SK-N-SH treated with all-trans-retinoic acid at 6 μM for 48 hours (cell line): ENCODE data around the gene DAB1.

ENCODE experiments used
- OSR1 ChIP-seq: fragments of 250-450 bp; sonication (Bioruptor Pico); IDR thresholded peaks from 2 replicates; pipeline ENCODE4 v1.8.0; 2022; ENCODE audit warnings: moderate library complexity, mild to moderate bottlenecking, inconsistent platforms
- PATZ1 ChIP-seq: fragments of 250-450 bp; sonication (Bioruptor Pico); IDR thresholded peaks from 2 replicates; pipeline ENCODE4 v1.8.0; 2020; ENCODE audit warnings: mild to moderate bottlenecking, moderate library complexity, borderline replicate concordance
- ZFP3 ChIP-seq: fragments of 250-450 bp; sonication (Bioruptor Pico); IDR thresholded peaks from 2 replicates; pipeline ENCODE4 v1.5.0; 2020; ENCODE audit warnings: mild to moderate bottlenecking, moderate library complexity
- ZNF565 ChIP-seq: fragments of 450-650 bp; formaldehyde crosslinking; conservative IDR thresholded peaks from 2 replicates; pipeline ENCODE4 v1.5.0; 2020; ENCODE audit warnings: low read depth, mild to moderate bottlenecking, moderate library complexity

GRCh38 chr1:57235730-57236510 lies 187.9 kb downstream of the DAB1 start:
- no peak for TF ChIP-seq OSR1 (CRISPR knock-in tag)
- TF ChIP-seq PATZ1 (CRISPR knock-in tag): no peak
- TF ChIP-seq ZFP3 (CRISPR knock-in tag): no peak
- no peak for TF ChIP-seq ZNF565 (CRISPR knock-in tag)
